Liver (tissue), 9 donors: Measurements from ENCODE around the gene ESPN. TPM values are rescaled to one million over a fixed set of nuclear protein-coding genes. Genes with fewer than 3 reads are reported as not detected.

ENCODE experiments used
- DNase-seq: peaks from one replicate; pipeline ENCODE4 v3.0.0-alpha.2; 2017; ENCODE audit warnings: low spot score
- H3K27ac ChIP-seq, 2 donors: one replicate each; pipeline ENCODE4 v1.7.0; 2013; ENCODE audit warnings: inconsistent platforms in 2 of 2, low read length in 2 of 2, control low read depth in 1 of 2, low read depth in 1 of 2, mild to moderate bottlenecking in 1 of 2
- H3K27me3 ChIP-seq, 4 donors: one replicate each; pipeline versions ENCODE4 v1.6.1 to v1.7.0; 2013; ENCODE audit warnings: low read length in 3 of 4, inconsistent platforms in 1 of 4, mild to moderate bottlenecking in 1 of 4, moderate library complexity in 1 of 4; ENCODE audit not compliant: control insufficient read depth in 4 of 4, insufficient read depth in 4 of 4
- H3K36me3 ChIP-seq, 4 donors: one replicate each; pipeline versions ENCODE4 v1.6.1 to v1.7.0; 2013; ENCODE audit warnings: low read length in 3 of 4, mild to moderate bottlenecking in 3 of 4, low read depth in 1 of 4, moderate library complexity in 1 of 4; ENCODE audit not compliant: control insufficient read depth in 4 of 4, insufficient read depth in 3 of 4
- H3K4me1 ChIP-seq, 4 donors: one replicate each; pipeline versions ENCODE4 v1.6.1 to v1.7.0; 2013; ENCODE audit warnings: low read length in 3 of 4, mild to moderate bottlenecking in 3 of 4, moderate library complexity in 1 of 4; ENCODE audit not compliant: control insufficient read depth in 4 of 4, insufficient read depth in 4 of 4
- H3K4me3 ChIP-seq, 3 donors: one replicate each; pipeline versions ENCODE4 v1.6.1 to v1.7.0; 2013; ENCODE audit warnings: low read length in 3 of 3, control low read depth in 1 of 3, low read depth in 1 of 3, mild to moderate bottlenecking in 1 of 3
- H3K9ac ChIP-seq, 2 donors: one replicate each; pipeline ENCODE4 v1.7.0; 2013; ENCODE audit warnings: low read length in 2 of 2, mild to moderate bottlenecking in 2 of 2, moderate library complexity in 2 of 2, control low read depth in 1 of 2, low read depth in 1 of 2
- H3K9me3 ChIP-seq, 4 donors: one replicate each; pipeline versions ENCODE4 v1.6.1 to v1.7.0; 2013; ENCODE audit warnings: low read length in 3 of 4; ENCODE audit not compliant: control insufficient read depth in 4 of 4
- ATF3 ChIP-seq: IDR thresholded peaks from 2 replicates; pipeline ENCODE4 v1.6.1; 2016; ENCODE audit warnings: antibody characterized with exemption
- CTCF ChIP-seq: fragments of 150-350 bp; IDR thresholded peaks from 2 replicates; pipeline ENCODE4 v1.5.1; 2017; ENCODE audit warnings: improper control_type of control experiment, low read depth, low read length; ENCODE audit not compliant: missing input control
- EGR1 ChIP-seq, 2 donors: IDR thresholded peaks; 2 replicates each; pipeline ENCODE4 v1.6.1; 2016 to 2018; ENCODE audit warnings: antibody characterized with exemption in 2 of 2, low read depth in 2 of 2
- HNF4A ChIP-seq, 2 donors: conservative IDR thresholded peaks; 2 replicates each; pipeline ENCODE4 v1.6.1; 2016; ENCODE audit warnings: antibody characterized with exemption in 2 of 2, mild to moderate bottlenecking in 2 of 2
- JUND ChIP-seq, 2 donors: IDR thresholded peaks; 2 replicates each; pipeline ENCODE4 v1.6.1; 2016; ENCODE audit warnings: antibody characterized with exemption in 2 of 2
- MAX ChIP-seq: IDR thresholded peaks from 2 replicates; pipeline ENCODE4 v1.6.1; 2016; ENCODE audit warnings: antibody characterized with exemption
- RAD21 ChIP-seq, 2 donors: IDR thresholded peaks; 2 replicates each; pipeline ENCODE4 v1.6.1; 2016; ENCODE audit warnings: antibody characterized with exemption in 2 of 2, mild to moderate bottlenecking in 2 of 2
- REST ChIP-seq: IDR thresholded peaks from 2 replicates; pipeline ENCODE4 v1.6.1; 2016; ENCODE audit warnings: antibody characterized with exemption, mild to moderate bottlenecking
- RXRA ChIP-seq, 2 donors: IDR thresholded peaks; 2 replicates each; pipeline ENCODE4 v1.6.1; 2017 to 2018; ENCODE audit warnings: antibody characterized with exemption in 2 of 2, mild to moderate bottlenecking in 1 of 2
- SP1 ChIP-seq: IDR thresholded peaks from 2 replicates; pipeline ENCODE4 v1.6.1; 2018; ENCODE audit warnings: antibody characterized with exemption, mild to moderate bottlenecking
- YY1 ChIP-seq: IDR thresholded peaks from 2 replicates; pipeline ENCODE4 v1.6.1; 2016; ENCODE audit warnings: antibody characterized with exemption, mild to moderate bottlenecking
- WGBS: extraction: QIAGEN DNeasy Blood & Tissue Kit; methylation state at CpG from one replicate; pipeline ENCODE4 v1.1.7; 2013; 5-methylcytosine and 5-hydroxymethylcytosine counted together
- polyA plus RNA-seq, 2 donors: library from polyadenylated mRNA; stranded (reverse) in 1 of 2; unstranded in 1 of 2; fragments of 200-250 nt in 1 of 2; fragments of >200 nt in 1 of 2; fragmentation: Nextera tagmentation in 1 of 2; extraction: Ambion mirVana in 1 of 2; gene quantifications; one replicate each; pipeline versions ENCODE4 v1.2.1 to v1.2.3, GENCODE V29; 2013 to 2015
- total RNA-seq, 2 donors: library from RNA; depleted of rRNA; stranded (reverse); fragments of >200 nt; gene quantifications; one replicate each; pipeline ENCODE4 v1.2.3, GENCODE V29; 2014
- donor health status: healthy.
- donor health status: healthy.
- donor health status: healthy.
- donor health status: healthy.
- donor health status: healthy.

Gene ESPN
- total and polyA plus RNA-seq, 4 donors = 61.5 to 103 (median 68.2) TPM

- Histone ChIP-seq H3K27me3 (no peaks in the 10 kb centered on the region), H3K4me1 (peaks cover 5 to 24% (median 18%) of the 10 kb centered on the region in 4 donors), H3K27ac (no peak overlapping the region), H3K4me3 (no peak overlapping the region), H3K9me3 (no peaks in the 10 kb centered on the region), H3K9ac (no peak overlapping the region), H3K36me3 (no peaks in the 10 kb centered on the region)
- TF ChIP-seq MAX (no peak), CTCF (no peak), JUND (IDR thresholded peaks at IDR 0.05) (no peak), ATF3 (no peak), SP1 (no peak), EGR1 (IDR thresholded peaks at IDR 0.05; ENCODE audit: low read depth in 2 of 2) (no peak), RAD21 (IDR thresholded peaks at IDR 0.05) (no peak), RXRA (IDR thresholded peaks at IDR 0.05) (no peak), YY1 (no peak), HNF4A (conservative IDR thresholded peaks at IDR 0.05) (no peak)
- WGBS = 85% methylated on average over 4 of the region's 4 CpGs
- no peak for DNase-seq
Observed at GRCh38 chr1:6494627-6495026, 70.1 kb downstream of the ESPN start.

- Histone ChIP-seq H3K9me3 (no peaks in the 10 kb centered on the region), H3K27me3 (no peaks in the 10 kb centered on the region), H3K27ac (no peak overlapping the region), H3K9ac (no peak overlapping the region), H3K4me1 (peaks cover 5 to 22% (median 16%) of the 10 kb centered on the region in 4 donors), H3K36me3 (no peaks in the 10 kb centered on the region), H3K4me3 (no peak overlapping the region)
- 61% methylated on average over 13 of the region's 13 CpGs for WGBS
- no peak for DNase-seq
- TF ChIP-seq REST = no peak
- TF ChIP-seq RXRA (IDR thresholded peaks at IDR 0.05) = no peak
Observed at GRCh38 chr1:6495041-6495441, 70.5 kb downstream of the ESPN start.
